Jurkat, Clone E6-1 (cell line): ENCODE results near the gene DNAJB14. TPM values are rescaled to one million over a fixed set of nuclear protein-coding genes. Genes with fewer than 3 reads are reported as not detected.
"Not testable (repeated sequence)": the region's sequence is repeated elsewhere in the genome, so short reads cannot be mapped to it uniquely, and the experiment has no call there.

ENCODE experiments used
- DNase-seq: peaks from one replicate; pipeline ENCODE4 v3.0.0-alpha.2; 2011; ENCODE audit warnings: low read depth, low spot score
- H3K4me3 ChIP-seq: 2 replicates; pipeline ENCODE4 v1.5.1; 2011; ENCODE audit warnings: mild to moderate bottlenecking, low read length, control low read depth, moderate library complexity
- polyA plus RNA-seq: library from polyadenylated mRNA; unstranded; fragments of >200 nt; gene quantifications from one replicate; pipeline ENCODE4 v1.2.1, GENCODE V29; 2012; ENCODE audit warnings: missing spikeins; ENCODE audit not compliant: insufficient read length, insufficient read depth

DNAJB14 gene
- 42.5 TPM for polyA plus RNA-seq

DNA sequence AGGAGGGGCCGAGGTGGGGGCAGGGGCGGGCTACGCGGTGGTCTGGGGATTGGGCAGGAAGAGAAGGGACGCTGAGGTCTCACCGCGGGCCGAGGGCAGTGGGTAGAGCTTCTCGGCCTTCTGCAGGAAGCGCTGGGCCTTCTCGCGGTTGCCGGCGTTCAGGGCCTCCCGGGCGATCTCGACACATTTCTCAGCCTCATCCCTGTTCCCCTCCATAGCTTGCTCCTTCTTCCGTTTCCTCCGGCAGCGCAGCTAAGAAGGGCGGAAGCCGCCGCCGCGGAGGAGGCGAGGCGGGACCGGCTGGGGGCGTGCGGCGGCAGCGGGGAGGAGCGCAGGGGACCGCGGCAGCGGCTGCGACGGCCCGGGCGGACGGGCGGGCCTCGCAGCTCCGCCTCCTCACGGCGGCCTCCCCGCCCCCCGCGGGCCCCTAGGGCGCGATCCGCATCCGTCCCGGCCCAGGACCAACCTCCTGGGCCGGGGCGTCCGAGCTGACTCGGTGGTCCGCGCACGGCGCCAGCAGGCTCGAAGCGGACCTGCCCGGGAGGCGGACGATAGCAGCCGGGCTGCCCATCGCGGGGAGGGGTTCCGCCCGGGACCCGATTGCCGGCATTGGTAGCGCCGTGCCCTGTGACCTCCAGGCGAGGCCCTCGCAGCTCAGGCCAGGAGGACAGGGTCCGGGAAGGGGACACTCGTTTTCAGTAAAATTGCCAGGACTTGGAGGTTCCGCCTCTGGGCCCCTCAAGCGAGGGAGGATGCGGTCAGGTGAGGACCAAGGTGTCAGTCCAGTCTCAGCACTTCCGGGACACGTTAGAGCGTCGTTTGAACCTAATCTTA, at the start of gene DNAJB14:
Gene DNAJB14 (minus strand): TSS at position 263 of the 834 bp plus-strand sequence. CDS start 47 bp downstream, at position 216.
- peak; percentile 75 for DNase-seq
- peak within 1 kb of the TSS; percentile 71 for H3K4me3 ChIP-seq

DNA sequence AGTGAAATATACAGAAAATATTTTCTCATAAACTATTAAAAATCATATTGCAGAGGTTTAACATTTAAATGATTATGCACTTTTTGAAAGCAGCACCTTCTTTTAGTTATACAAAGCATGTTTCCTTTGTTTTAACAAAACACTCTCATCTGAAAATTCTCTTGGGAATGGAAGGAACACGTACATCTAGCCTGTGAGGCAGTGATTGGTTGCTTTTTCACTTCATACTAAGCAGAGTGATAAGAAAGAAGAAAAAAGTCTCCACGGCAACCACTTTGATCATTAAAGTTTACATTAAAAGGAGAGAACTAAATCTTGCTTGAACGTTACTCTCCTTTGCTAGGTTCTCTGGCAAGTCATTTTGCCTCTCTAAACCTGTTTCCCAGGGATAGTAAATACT, 45.3 kb upstream of the DNAJB14 start:
- no peak for DNase-seq
- H3K4me3 ChIP-seq = no peak overlapping the region

GRCh38 chr4:99987681-99988080, 41.3 kb upstream of the DNAJB14 start:
- DNase-seq = no peak
- H3K4me3 ChIP-seq = no peak overlapping the region

- no peak for DNase-seq
- H3K4me3 ChIP-seq = no peak overlapping the region
Measured at GRCh38 chr4:99986792-99987191, 40.4 kb upstream of the DNAJB14 start.

DNA sequence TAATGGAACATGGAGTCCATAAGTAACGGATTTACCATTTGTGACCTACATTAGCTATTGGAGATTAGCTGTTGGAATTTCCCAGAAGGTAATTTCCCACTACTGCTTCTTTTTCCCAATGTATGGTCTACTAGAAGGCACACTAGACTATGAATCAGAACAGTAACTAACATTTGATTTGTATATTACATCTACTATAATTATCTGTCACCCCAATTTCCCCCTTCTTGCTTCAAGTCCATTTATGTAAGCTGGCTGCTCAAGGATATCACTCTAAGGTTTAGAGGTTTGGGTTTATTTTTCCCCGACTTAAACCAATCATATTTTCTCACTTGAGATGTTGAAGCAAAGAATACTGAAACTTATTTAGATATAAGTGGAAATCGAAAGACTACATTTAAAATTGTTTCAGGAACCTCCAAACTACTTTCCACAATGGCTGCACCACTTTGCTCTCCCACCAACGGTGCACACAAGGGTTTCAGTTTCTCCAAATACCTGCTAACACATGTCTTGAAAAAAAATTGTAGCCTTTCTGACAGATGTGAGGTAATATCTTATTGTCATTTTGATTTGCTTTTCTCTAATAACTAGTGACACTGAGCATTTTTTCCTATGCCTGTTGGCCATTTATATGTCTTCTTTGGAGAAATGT, 37.0 kb upstream of the DNAJB14 start:
- DNase-seq = no peak
- no peak overlapping the region for H3K4me3 ChIP-seq

- DNase-seq = no peak
Measured at GRCh38 chr4:99979872-99980271, 33.5 kb upstream of the DNAJB14 start.

GRCh38 chr4:99971453-99972111, 25.2 kb upstream of the DNAJB14 start:
- H3K4me3 ChIP-seq = no peak overlapping the region
- DNase-seq = no peak

More at GRCh38 chr4:99979872-99980271, 33.5 kb upstream of the DNAJB14 start:
- H3K4me3 ChIP-seq = no peak overlapping the region

GRCh38 chr4:99968330-99968729, 21.9 kb upstream of the DNAJB14 start:
- no peak overlapping the region for H3K4me3 ChIP-seq
- no peak for DNase-seq

DNA sequence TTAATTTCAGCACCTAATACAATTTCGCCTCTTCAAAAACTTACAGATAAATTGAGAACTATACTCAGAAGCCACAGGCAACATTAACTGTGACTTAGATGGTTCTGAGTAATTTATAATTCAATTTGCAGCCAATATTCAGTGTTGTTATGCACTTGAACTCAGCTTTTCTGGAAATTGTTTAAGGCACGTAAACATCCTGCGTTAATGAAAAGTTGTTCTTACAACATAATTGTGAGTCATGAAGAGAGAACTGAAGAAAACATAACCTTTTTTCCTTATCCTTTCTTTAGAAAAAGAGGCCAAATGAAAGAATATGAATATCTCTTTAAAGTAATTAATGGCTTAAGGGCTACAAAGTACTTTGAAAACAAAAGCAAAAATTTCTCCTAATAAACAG, 20.3 kb upstream of the DNAJB14 start:
- H3K4me3 ChIP-seq = no peak overlapping the region
- DNase-seq = no peak

GRCh38 chr4:99965674-99966350, 19.4 kb upstream of the DNAJB14 start:
- peak; percentile 32 for DNase-seq
- H3K4me3 ChIP-seq = no peak overlapping the region

DNA sequence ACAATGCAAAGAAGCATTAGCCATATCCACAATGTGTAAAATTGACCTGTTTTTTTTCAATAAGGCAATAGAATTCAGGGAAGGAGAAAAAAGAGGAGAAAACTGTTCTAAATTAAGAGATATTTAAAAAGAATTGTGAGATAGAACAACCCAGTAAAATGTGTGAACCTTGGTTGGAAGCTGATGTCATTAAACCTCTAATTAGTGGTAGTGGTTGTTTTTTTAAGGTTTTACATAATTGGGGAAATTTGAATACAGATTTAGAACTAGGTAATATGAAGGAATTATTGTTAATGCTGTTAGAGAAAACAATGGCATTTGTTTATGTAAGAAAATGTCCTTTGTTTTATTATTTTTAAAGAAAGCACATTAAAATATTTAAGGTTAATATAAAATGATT, 18.8 kb upstream of the DNAJB14 start:
- no peak for DNase-seq
- H3K4me3 ChIP-seq = no peak overlapping the region

GRCh38 chr4:99961711-99962110, 15.3 kb upstream of the DNAJB14 start:
- no peak for DNase-seq
- no peak overlapping the region for H3K4me3 ChIP-seq

DNA sequence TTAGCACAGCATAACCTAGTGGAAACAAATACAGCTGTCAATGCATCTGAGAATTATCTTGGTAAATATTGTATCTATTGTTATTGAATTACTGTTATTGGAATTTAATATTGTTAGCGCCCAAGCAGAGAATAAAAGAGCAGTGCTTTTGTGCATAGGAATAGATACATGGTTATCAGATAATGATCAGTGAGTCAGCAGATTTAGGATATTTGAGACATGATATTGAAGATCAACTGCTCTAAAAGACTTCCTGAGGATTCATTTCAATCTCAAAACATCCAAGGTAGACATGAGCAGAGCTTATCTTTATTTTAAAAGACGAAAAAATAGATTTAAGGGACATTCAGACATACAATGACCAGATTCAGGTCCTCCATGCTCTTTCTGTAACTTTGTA, 14.2 kb upstream of the DNAJB14 start:
- no peak for DNase-seq

DNA sequence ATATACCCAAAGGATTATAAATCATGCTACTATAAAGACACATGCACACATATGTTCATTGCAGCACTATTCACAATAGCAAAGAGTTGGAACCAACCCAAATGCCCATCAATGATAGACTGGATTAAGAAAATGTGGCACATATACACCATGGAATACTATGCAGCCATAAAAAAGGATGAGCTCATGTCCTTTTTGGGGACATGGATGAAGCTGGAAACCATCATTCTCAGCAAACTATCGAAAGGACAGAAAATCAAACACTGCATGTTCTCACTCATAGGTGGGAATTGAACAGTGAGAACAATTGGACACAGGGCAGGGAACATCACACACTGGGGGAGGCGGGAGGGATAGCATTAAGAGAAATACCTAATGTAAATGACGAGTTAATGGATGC, 11.8 kb upstream of the DNAJB14 start:
- not testable (repeated sequence) for DNase-seq, H3K4me3 ChIP-seq

More for the DNA sequence above, 14.2 kb upstream of the DNAJB14 start:
- no peak overlapping the region for H3K4me3 ChIP-seq

- no peak for DNase-seq
- H3K4me3 ChIP-seq = peak overlapping the region; percentile 66
Measured at GRCh38 chr4:99950913-99951254, 4.5 kb upstream of the DNAJB14 start.

GRCh38 chr4:99949999-99950912, 3.8 kb upstream of the DNAJB14 start, which contains the start of gene H2AZ1:
Gene H2AZ1 (minus strand): TSS chr4:99950275. CDS start chr4:99950170, 105 bp downstream.
- peak; percentile 98 for DNase-seq
- H3K4me3 ChIP-seq = peak within 1 kb of the TSS; percentile 92

GRCh38 chr4:99949034-99949998, 2.9 kb upstream of the DNAJB14 start:
- peak overlapping the region; percentile 92 for H3K4me3 ChIP-seq
- peak; percentile 94 for DNase-seq
